ENCODE measurements around the gene MTHFD1L. TPM values are rescaled to one million over a fixed set of nuclear protein-coding genes. Genes with fewer than 3 reads are reported as not detected.

The MTHFD1L gene
- total and polyA plus RNA-seq, 9 of the 15 experiments (the other 6 are each of a cell fraction or from before 2014, with no cell fraction given) = 20.9 to 128 (median 61.0) TPM

DNA sequence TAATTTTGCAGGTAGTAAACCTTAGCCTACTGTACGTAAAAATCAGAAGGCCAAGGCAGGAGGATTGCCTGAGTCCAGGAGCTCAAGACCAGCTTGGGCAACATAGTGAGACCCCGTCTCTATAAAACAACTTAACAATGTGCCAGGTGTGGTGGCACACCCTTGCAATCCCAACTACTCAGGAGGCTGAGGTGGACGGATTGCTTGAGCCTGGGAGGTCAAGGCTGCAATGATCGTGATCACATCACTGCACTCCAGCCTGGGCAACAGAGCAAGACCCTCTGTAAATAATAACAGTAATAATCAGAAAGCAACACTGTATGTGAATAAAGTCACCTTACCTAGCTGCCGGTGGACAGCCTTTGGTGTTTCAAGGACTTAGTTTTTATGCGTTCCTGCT lies 48.9 kb downstream of the MTHFD1L start:
- 88% methylated on average over 6 of the region's 6 CpGs for WGBS (ENCODE audit: insufficient coverage, low coverage, missing lambda C conversion rate)
- intact Hi-C loops (cut with micrococcal nuclease) = no loop called here
- BruUV-seq (replicated peaks) = no TSS peak
- Histone ChIP-seq H2AFZ (ENCODE audit: low read depth, low read length) (no peak overlapping the region), H3K9ac (ENCODE audit: insufficient read depth in 1 of 2, low read depth in 2 of 2, low read length in 2 of 2) (no peak overlapping the region), H3K27ac (ENCODE audit: extremely low read depth, low read depth, low read length) (no peak overlapping the region), H3K4me3 (no peak overlapping the region), H3K36me3 (ENCODE audit: control insufficient read depth, insufficient read depth, low read length) (peaks cover 48% of the 10 kb centered on the region; the same call in 2 of the 3 replicates), H4K20me1 (replicated peaks; ENCODE audit: control insufficient read depth, insufficient read depth, low read length) (no peaks in the 10 kb centered on the region), H3K27me3 (ENCODE audit: control insufficient read depth in 2 of 2, insufficient read depth in 2 of 2, low read length in 2 of 2) (no peaks in the 10 kb centered on the region), H3K79me2 (ENCODE audit: control insufficient read depth, insufficient read depth, low read length) (no peaks in the 10 kb centered on the region), H3K9me3 (replicated peaks; ENCODE audit: control insufficient read depth, insufficient read depth, low read depth, low read length) (no peaks in the 10 kb centered on the region), H3K9me1 (ENCODE audit: control insufficient read depth, insufficient read depth, low read length) (no peaks in the 10 kb centered on the region), H3K4me2 (ENCODE audit: insufficient read depth, low read length) (no peak overlapping the region), H3K4me1 (replicated peaks in 1 of 2; ENCODE audit: control insufficient read depth in 2 of 2, insufficient read depth in 2 of 2, low read length in 2 of 2) (no peaks in the 10 kb centered on the region)
- FAIRE-seq (no peak), DNase-seq (ENCODE audit: extremely low read depth in 1 of 4, low spot score in 3 of 4) (no peak), ATAC-seq (no peak)
- peak; percentile 51; the same call in 1 of the 2 replicates for TF ChIP-seq ZNF121 (CRISPR knock-in tag; conservative IDR thresholded peaks at IDR 0.05)
- no peak for TF ChIP-seq ARID3B (CRISPR knock-in tag; IDR thresholded peaks at IDR 0.05; ENCODE audit: borderline replicate concordance)
- POLR2A ChIA-PET = interaction anchor here (0.6 to 1.4 kb wide), 3 partner anchors 10 to 434 kb away, joined by 3 to 6 read pairs (median 4); no protein-coding TSS in a partner anchor
- in situ Hi-C loops (cut with MboI) = no loop called here
- CTCF ChIA-PET (ENCODE audit: low intra/inter-chr PET ratio) = no interaction called here

DNA sequence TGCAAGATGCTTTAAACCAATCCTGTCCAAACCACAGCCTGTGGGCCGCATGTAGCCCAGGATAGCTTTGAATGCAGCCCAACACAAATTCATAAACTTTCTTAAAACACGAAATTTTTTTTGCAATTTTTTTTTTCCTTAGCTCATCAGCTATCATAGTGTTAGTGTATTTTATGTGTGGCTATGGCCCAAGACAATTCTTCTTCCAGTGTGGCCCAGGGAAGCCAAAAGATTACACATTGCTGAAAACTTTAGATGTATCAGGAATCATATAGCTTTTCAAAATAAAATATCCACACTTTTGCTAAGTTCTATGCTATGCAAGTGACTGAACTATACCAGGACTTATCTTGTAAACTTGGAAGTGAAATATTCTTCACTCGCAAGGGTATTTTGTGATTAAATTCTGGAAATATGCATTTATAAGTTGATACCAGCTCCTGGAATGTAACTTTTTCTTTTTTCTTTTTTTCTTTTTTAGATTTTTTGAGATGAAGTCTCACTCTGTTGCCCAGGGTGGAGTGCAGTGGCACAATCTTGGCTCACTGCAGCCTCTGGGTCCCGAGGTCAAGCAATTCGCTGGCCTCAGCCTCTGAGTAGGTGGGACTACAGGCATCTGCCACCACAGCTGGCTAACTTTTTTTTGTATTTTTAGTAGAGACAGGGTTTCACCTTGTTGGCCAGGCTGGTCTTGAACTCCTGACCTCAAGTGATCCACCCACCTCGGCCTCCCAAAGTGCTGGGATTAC lies 49.8 kb downstream of the MTHFD1L start:
- no peak overlapping the region for H3K9ac ChIP-seq (ENCODE audit: insufficient read depth in 1 of 2, low read depth in 2 of 2, low read length in 2 of 2)
- no peaks in the 10 kb centered on the region for H3K9me1 ChIP-seq (ENCODE audit: control insufficient read depth, insufficient read depth, low read length)
- H4K20me1 ChIP-seq (replicated peaks; ENCODE audit: control insufficient read depth, insufficient read depth, low read length) = no peaks in the 10 kb centered on the region
- no peaks in the 10 kb centered on the region for H3K4me1 ChIP-seq (replicated peaks in 1 of 2; ENCODE audit: control insufficient read depth in 2 of 2, insufficient read depth in 2 of 2, low read length in 2 of 2)
- in situ Hi-C loops (cut with MboI) = no loop called here
- FAIRE-seq (no peak), DNase-seq (ENCODE audit: extremely low read depth in 1 of 4, low spot score in 3 of 4) (no peak), ATAC-seq (no peak)
- no peaks in the 10 kb centered on the region for H3K79me2 ChIP-seq (ENCODE audit: control insufficient read depth, insufficient read depth, low read length)
- no peak overlapping the region for H2AFZ ChIP-seq (ENCODE audit: low read depth, low read length)
- no peaks in the 10 kb centered on the region for H3K27me3 ChIP-seq (ENCODE audit: control insufficient read depth in 2 of 2, insufficient read depth in 2 of 2, low read length in 2 of 2)
- H3K36me3 ChIP-seq (ENCODE audit: control insufficient read depth, insufficient read depth, low read length) = peaks cover 55% of the 10 kb centered on the region; the same call in 2 of the 3 replicates
- WGBS (ENCODE audit: insufficient coverage, low coverage, missing lambda C conversion rate) = 89% methylated on average over 5 of the region's 6 CpGs
- BruUV-seq (replicated peaks) = no TSS peak
- ChIA-PET POLR2A (interaction anchor here (0.6 to 1.4 kb wide), 5 partner anchors 11 to 421 kb away, joined by 3 to 6 read pairs (median 4); no protein-coding TSS in a partner anchor), CTCF (ENCODE audit: low intra/inter-chr PET ratio) (no interaction called here)
- H3K4me2 ChIP-seq (ENCODE audit: insufficient read depth, low read length) = no peak overlapping the region
- intact Hi-C loops (cut with micrococcal nuclease) = no loop called here
- no peak overlapping the region for H3K27ac ChIP-seq (ENCODE audit: extremely low read depth, low read depth, low read length)
- H3K9me3 ChIP-seq (replicated peaks; ENCODE audit: control insufficient read depth, insufficient read depth, low read depth, low read length) = no peaks in the 10 kb centered on the region
- no peak overlapping the region for H3K4me3 ChIP-seq
- TF ChIP-seq ZMIZ1 (IDR thresholded peaks at IDR 0.05; ENCODE audit: low read depth in 2 of 2, low read length in 2 of 2) (no peak), ZNF140 (CRISPR knock-in tag; IDR thresholded peaks at IDR 0.05) (no peak)
- TF ChIP-seq, protein P1, sequence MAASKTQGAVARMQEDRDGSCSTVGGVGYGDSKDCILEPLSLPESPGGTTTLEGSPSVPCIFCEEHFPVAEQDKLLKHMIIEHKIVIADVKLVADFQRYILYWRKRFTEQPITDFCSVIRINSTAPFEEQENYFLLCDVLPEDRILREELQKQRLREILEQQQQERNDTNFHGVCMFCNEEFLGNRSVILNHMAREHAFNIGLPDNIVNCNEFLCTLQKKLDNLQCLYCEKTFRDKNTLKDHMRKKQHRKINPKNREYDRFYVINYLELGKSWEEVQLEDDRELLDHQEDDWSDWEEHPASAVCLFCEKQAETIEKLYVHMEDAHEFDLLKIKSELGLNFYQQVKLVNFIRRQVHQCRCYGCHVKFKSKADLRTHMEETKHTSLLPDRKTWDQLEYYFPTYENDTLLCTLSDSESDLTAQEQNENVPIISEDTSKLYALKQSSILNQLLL (CRISPR knock-in tag; IDR thresholded peaks at IDR 0.05; ENCODE audit: borderline replicate concordance) = no peak

All from K562 (cell line).